Trophoblast cell (in vitro differentiated cells and primary cell): ENCODE measurements around the gene BEST2.

ENCODE experiments used
- DNase-seq, 2 donors: peaks; one replicate each; pipeline ENCODE4 v3.0.0-alpha.2; 2016
- H2AFZ ChIP-seq: 2 replicates; pipeline ENCODE4 v1.6.1; 2013; ENCODE audit warnings: low read length, moderate library complexity, mild to moderate bottlenecking; ENCODE audit not compliant: insufficient read depth, poor library complexity
- H2AK5ac ChIP-seq: 2 replicates; pipeline ENCODE4 v1.6.1; 2013; ENCODE audit warnings: mild to moderate bottlenecking, low read length
- H2BK120ac ChIP-seq: 2 replicates; pipeline ENCODE4 v1.6.1; 2013; ENCODE audit warnings: low read length, mild to moderate bottlenecking, moderate library complexity; ENCODE audit not compliant: insufficient read depth, poor library complexity
- H2BK12ac ChIP-seq: 2 replicates; pipeline ENCODE4 v1.6.1; 2013; ENCODE audit warnings: mild to moderate bottlenecking, low read length, moderate library complexity
- H2BK5ac ChIP-seq: 2 replicates; pipeline ENCODE4 v1.6.1; 2013; ENCODE audit warnings: low read length, low read depth, moderate library complexity, mild to moderate bottlenecking; ENCODE audit not compliant: poor library complexity
- H3K14ac ChIP-seq: 2 replicates; pipeline ENCODE4 v1.6.1; 2013; ENCODE audit warnings: mild to moderate bottlenecking, low read length
- H3K18ac ChIP-seq: 2 replicates; pipeline ENCODE4 v1.6.1; 2013; ENCODE audit warnings: mild to moderate bottlenecking, low read length
- H3K23ac ChIP-seq: 2 replicates; pipeline ENCODE4 v1.6.1; 2013; ENCODE audit warnings: low read length
- H3K27ac ChIP-seq: 2 replicates; pipeline ENCODE4 v1.5.1; 2013; ENCODE audit warnings: low read depth, mild to moderate bottlenecking, inconsistent platforms, low read length, moderate library complexity
- H3K27me3 ChIP-seq: 2 replicates; pipeline ENCODE4 v1.6.1; 2013; ENCODE audit warnings: inconsistent platforms, mild to moderate bottlenecking, low read length, moderate library complexity; ENCODE audit not compliant: insufficient read depth
- H3K36me3 ChIP-seq, 2 experiments: 1 replicate in 1 of 2; 2 replicates in 1 of 2; pipeline ENCODE4 v1.6.1; 2013; ENCODE audit warnings: low read length in 2 of 2, mild to moderate bottlenecking in 2 of 2, moderate library complexity in 1 of 2; ENCODE audit not compliant: insufficient read depth in 2 of 2, control insufficient read depth in 1 of 2
- H3K4ac ChIP-seq: 2 replicates; pipeline ENCODE4 v1.6.1; 2013; ENCODE audit warnings: low read depth, mild to moderate bottlenecking, low read length, moderate library complexity
- H3K4me1 ChIP-seq, 2 experiments: 1 replicate in 1 of 2; 2 replicates in 1 of 2; pipeline ENCODE4 v1.6.1; 2013; ENCODE audit warnings: low read length in 2 of 2, mild to moderate bottlenecking in 2 of 2, moderate library complexity in 1 of 2; ENCODE audit not compliant: insufficient read depth in 2 of 2, control insufficient read depth in 1 of 2
- H3K4me2 ChIP-seq: 2 replicates; pipeline ENCODE4 v1.6.1; 2013; ENCODE audit warnings: inconsistent platforms, mild to moderate bottlenecking, low read length, moderate library complexity
- H3K4me3 ChIP-seq: 2 replicates; pipeline ENCODE4 v1.5.1; 2013; ENCODE audit warnings: mild to moderate bottlenecking, low read depth, low read length, inconsistent platforms
- H3K79me1 ChIP-seq: one replicate; pipeline ENCODE4 v1.6.1; 2013; ENCODE audit warnings: low read length
- H3K79me2 ChIP-seq: 2 replicates; pipeline ENCODE4 v1.6.1; 2013; ENCODE audit warnings: low read length, mild to moderate bottlenecking; ENCODE audit not compliant: control insufficient read depth, insufficient read depth, poor library complexity
- H3K9ac ChIP-seq: 2 replicates; pipeline ENCODE4 v1.6.1; 2013; ENCODE audit warnings: mild to moderate bottlenecking, low read length
- H3K9me3 ChIP-seq: 2 replicates; pipeline ENCODE4 v1.6.1; 2013; ENCODE audit warnings: low read depth, mild to moderate bottlenecking, control low read depth, inconsistent platforms, low read length; ENCODE audit not compliant: insufficient read depth
- H4K12ac ChIP-seq: 2 replicates; pipeline ENCODE4 v1.6.1; 2013; ENCODE audit warnings: low read depth, mild to moderate bottlenecking, low read length, moderate library complexity
- H4K8ac ChIP-seq: 2 replicates; pipeline ENCODE4 v1.6.1; 2013; ENCODE audit warnings: low read depth, mild to moderate bottlenecking, low read length, moderate library complexity
- H4K91ac ChIP-seq: one replicate; pipeline ENCODE4 v1.6.1; 2013; ENCODE audit warnings: low read depth, mild to moderate bottlenecking, low read length, moderate library complexity
- WGBS: extraction: QIAGEN DNeasy Blood & Tissue Kit; methylation state at CpG from one replicate; pipeline ENCODE4 v1.1.7; 2013; ENCODE audit warnings: missing lambda C conversion rate; ENCODE audit not compliant: insufficient read length, insufficient coverage; ENCODE audit errors: extremely low coverage; 5-methylcytosine and 5-hydroxymethylcytosine counted together

BEST2 gene

DNA sequence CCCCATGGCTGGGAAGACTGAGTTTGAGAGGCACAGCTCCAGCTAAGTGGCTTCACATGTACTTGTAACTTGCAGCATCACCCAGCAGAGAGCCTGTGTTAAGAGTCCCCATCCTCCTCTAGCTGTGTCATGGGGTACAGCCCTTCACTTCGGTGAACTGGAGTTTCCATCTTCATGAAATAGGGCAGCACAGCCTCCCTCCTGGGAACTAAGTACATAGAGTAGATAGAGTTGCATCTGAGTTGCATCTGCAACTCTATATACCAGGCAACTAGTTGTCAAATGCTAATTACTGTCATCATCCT lies 48.8 kb downstream of the BEST2 start:
- no peak overlapping the region for H3K4ac ChIP-seq
- no peak overlapping the region for H3K9ac ChIP-seq
- H2BK120ac ChIP-seq, result no peak overlapping the region
- H4K91ac ChIP-seq, result no peak overlapping the region
- H4K12ac ChIP-seq, result no peak overlapping the region
- H3K18ac ChIP-seq, result no peak overlapping the region
- WGBS, result no CpG with 5 or more reads among the region's 1 CpG
- H4K8ac ChIP-seq, result no peak overlapping the region
- H2AFZ ChIP-seq, result no peak overlapping the region
- no peak overlapping the region for H3K4me3 ChIP-seq
- peaks cover 17% of the 10 kb centered on the region in 2 experiments for H3K36me3 ChIP-seq
- H3K79me2 ChIP-seq, result peaks cover 6% of the 10 kb centered on the region
- H3K4me1 ChIP-seq, result peaks cover 4 to 9% of the 10 kb centered on the region in 2 experiments
- no peaks in the 10 kb centered on the region for H3K9me3 ChIP-seq
- peaks cover 6% of the 10 kb centered on the region for H3K79me1 ChIP-seq
- no peak overlapping the region for H2AK5ac ChIP-seq
- no peak overlapping the region for H2BK12ac ChIP-seq
- no peaks in the 10 kb centered on the region for H3K27me3 ChIP-seq
- H3K14ac ChIP-seq, result no peak overlapping the region
- H3K4me2 ChIP-seq, result peak overlapping the region; percentile 92
- no peak overlapping the region for H3K27ac ChIP-seq
- H2BK5ac ChIP-seq, result no peak overlapping the region
- no peak overlapping the region for H3K23ac ChIP-seq
- no peak for DNase-seq

- Histone ChIP-seq H3K36me3 (peaks cover 17% of the 10 kb centered on the region in 2 experiments), H3K4me3 (peak overlapping the region; percentile 94), H3K79me1 (peaks cover 6% of the 10 kb centered on the region), H2AK5ac (no peak overlapping the region), H4K12ac (peak overlapping the region; percentile 3), H2BK12ac (no peak overlapping the region), H3K4ac (peak overlapping the region; percentile 20), H3K4me2 (peak overlapping the region; percentile 92), H3K4me1 (peaks cover 4 to 11% of the 10 kb centered on the region in 2 experiments), H3K9me3 (no peaks in the 10 kb centered on the region), H3K79me2 (peaks cover 6% of the 10 kb centered on the region), H3K27ac (no peak overlapping the region), H4K91ac (peak overlapping the region; percentile 54), H3K18ac (peak overlapping the region; percentile 13), H2BK120ac (peak overlapping the region; percentile 0), H3K9ac (peak overlapping the region; percentile 87), H2BK5ac (no peak overlapping the region), H4K8ac (peak overlapping the region; percentile 63), H3K27me3 (no peaks in the 10 kb centered on the region), H2AFZ (peak overlapping the region; percentile 19), H3K14ac (peak overlapping the region; percentile 25), H3K23ac (no peak overlapping the region)
- WGBS, result no CpG with 5 or more reads among the region's 38 CpGs
- DNase-seq, result peak in 1 of 2 donors; percentile 32
These were observed 49.4 kb downstream of the BEST2 start for GRCh38 chr19:12800923-12801465.

DNA sequence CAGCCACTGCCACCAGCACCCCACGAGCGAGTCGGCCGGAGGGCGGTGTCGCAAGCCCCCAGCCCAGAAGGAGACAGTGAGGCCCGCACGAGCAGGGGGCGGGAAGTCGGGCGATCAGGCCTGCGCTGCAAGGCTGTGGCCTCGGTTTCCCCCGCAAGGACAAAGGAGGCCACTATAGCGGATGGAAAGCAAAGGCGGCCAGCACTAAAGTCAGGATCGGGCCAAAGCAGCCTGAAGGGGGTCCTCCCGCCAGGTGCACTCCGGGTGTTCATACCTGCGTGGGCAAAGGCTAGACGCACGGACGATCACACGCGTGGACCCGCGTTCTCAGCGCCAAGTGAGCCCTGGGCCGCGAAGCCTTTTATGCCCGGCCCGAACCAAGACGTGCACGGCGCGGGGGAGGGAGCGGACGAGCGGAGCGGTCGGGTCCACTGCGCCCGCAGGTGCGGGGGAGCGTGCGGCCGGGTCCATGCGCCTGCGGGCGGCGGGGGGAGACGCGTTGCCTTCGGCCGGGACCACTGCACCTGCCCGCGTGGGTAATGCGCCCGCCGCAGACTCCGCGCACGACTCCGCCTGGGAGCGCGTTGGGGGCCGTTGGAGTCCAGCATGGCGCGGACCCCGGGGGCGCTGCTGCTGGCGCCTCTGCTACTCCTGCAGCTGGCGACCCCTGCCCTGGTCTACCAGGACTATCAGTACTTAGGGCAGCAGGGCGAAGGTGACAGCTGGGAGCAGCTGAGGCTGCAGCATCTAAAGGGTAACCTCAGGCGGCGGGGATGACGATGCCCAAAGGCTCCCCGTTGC lies 50.1 kb downstream of the BEST2 start, which contains the start of the genes PRDX2 and THSD8:
Gene PRDX2 (minus strand): TSS at position 335 of the 801 bp plus-strand sequence. CDS start 539 bp downstream, outside the sequence.
Gene THSD8 (plus strand): TSS at position 604 of the 801 bp plus-strand sequence. CDS start 3 bp downstream, at position 607.
- Histone ChIP-seq H2BK120ac (peak within 1 kb of the TSS; percentile 0), H4K12ac (peak within 1 kb of the TSS; percentile 3), H2AK5ac (no peak within 1 kb of the TSS), H3K23ac (no peak within 1 kb of the TSS), H3K79me1 (peaks cover 11% of the 10 kb centered on the region), H4K8ac (peak within 1 kb of the TSS; percentile 63), H2BK5ac (no peak within 1 kb of the TSS), H3K27me3 (no peaks in the 10 kb centered on the region), H3K4me1 (peaks cover 6 to 15% of the 10 kb centered on the region in 2 experiments), H3K4me3 (peak within 1 kb of the TSS; percentile 94), H3K18ac (peak within 1 kb of the TSS; percentile 13), H3K9ac (peak within 1 kb of the TSS; percentile 87), H2BK12ac (no peak within 1 kb of the TSS), H3K4me2 (peak within 1 kb of the TSS; percentile 92), H2AFZ (peak within 1 kb of the TSS; percentile 88), H4K91ac (peak within 1 kb of the TSS; percentile 54), H3K4ac (peak within 1 kb of the TSS; percentile 20), H3K9me3 (no peaks in the 10 kb centered on the region), H3K36me3 (peaks cover 17% of the 10 kb centered on the region in 2 experiments), H3K79me2 (peaks cover 8% of the 10 kb centered on the region), H3K14ac (peak within 1 kb of the TSS; percentile 25), H3K27ac (no peak within 1 kb of the TSS)
- WGBS, result no CpG with 5 or more reads among the region's 78 CpGs
- DNase-seq, result peak in 1 of 2 donors; percentile 84

DNA sequence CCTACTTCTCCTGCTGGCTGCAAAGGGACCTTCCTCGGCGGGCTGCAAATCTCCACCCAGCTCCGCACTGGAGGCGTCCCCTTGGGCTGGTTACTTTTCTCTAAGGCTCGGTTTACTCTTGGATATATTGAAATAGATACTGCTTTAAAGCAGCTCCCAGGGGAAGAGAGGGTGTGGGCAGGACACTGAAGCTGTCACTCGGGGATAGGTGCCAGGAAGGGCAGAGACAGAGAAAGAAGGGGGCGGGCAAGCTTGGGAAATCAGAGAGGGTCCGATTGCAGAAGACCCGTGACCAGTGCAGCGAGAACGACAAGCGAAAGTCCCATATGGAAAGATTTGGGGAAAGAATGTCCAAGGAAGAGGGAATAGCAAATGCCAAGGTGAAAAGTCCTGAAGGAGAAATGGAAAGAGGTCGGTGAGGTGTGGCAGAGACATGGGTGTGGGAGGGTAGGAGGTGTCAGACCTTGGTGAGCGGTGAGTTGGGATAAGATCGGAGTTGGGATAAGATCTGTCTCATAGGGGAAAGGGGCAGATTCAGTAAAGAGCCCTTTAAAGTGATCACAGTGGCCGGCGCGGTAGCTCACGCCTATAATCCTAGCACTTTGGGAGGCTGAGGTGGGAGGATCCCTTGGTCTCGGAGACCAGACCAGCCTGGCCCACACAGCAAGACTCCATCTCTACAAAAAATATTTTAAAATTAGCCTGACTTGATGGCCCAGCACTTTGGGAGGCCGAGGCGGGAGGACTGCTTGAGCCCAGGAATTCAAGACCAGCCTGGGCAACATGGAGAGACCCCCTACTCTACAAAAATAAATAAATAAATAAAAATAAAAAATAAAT lies 50.9 kb downstream of the BEST2 start:
- Histone ChIP-seq H3K27me3 (no peaks in the 10 kb centered on the region), H3K4me1 (peaks cover 11 to 21% of the 10 kb centered on the region in 2 experiments), H3K18ac (no peak overlapping the region), H3K4ac (no peak overlapping the region), H3K79me1 (peaks cover 11% of the 10 kb centered on the region), H2BK12ac (no peak overlapping the region), H3K4me3 (peak overlapping the region; percentile 94), H3K14ac (no peak overlapping the region), H4K12ac (no peak overlapping the region), H3K27ac (no peak overlapping the region), H4K91ac (no peak overlapping the region), H3K36me3 (peaks cover 16 to 19% of the 10 kb centered on the region in 2 experiments), H3K23ac (no peak overlapping the region), H3K9me3 (no peaks in the 10 kb centered on the region), H3K79me2 (peaks cover 9% of the 10 kb centered on the region), H3K4me2 (peak overlapping the region; percentile 92), H2BK5ac (no peak overlapping the region), H4K8ac (peak overlapping the region; percentile 19), H2BK120ac (no peak overlapping the region), H3K9ac (no peak overlapping the region), H2AFZ (peak overlapping the region; percentile 88), H2AK5ac (no peak overlapping the region)
- peak in 1 of 2 donors; percentile 45 for DNase-seq
- no CpG with 5 or more reads among the region's 22 CpGs for WGBS
